CD14-positive monocyte (primary cell): ENCODE measurements around the gene CDKN2A. TPM values are rescaled to one million over a fixed set of nuclear protein-coding genes. Genes with fewer than 3 reads are reported as not detected.

ENCODE experiments used
- DNase-seq, 3 donors: peaks; one replicate each; pipeline ENCODE4 v3.0.0-alpha.2; 2011 to 2022
- H2AFZ ChIP-seq: 2 replicates; pipeline ENCODE4 v1.6.0; 2012; ENCODE audit warnings: mild to moderate bottlenecking, low read depth, low read length, inconsistent platforms; ENCODE audit not compliant: insufficient read depth, poor library complexity, severe bottlenecking
- H3K27ac ChIP-seq, 2 donors: 1 replicate in 1 of 2; 2 replicates in 1 of 2; pipeline ENCODE4 v1.5.1; 2012 to 2013; ENCODE audit warnings: low read length in 2 of 2, control low read depth in 1 of 2, inconsistent platforms in 1 of 2, low read depth in 1 of 2, mild to moderate bottlenecking in 1 of 2
- H3K27me3 ChIP-seq, 2 donors: one replicate each; pipeline versions ENCODE4 v1.6.0 to v1.6.1; 2011 to 2013; ENCODE audit warnings: low read length in 2 of 2; ENCODE audit not compliant: control insufficient read depth in 2 of 2, insufficient read depth in 2 of 2
- H3K36me3 ChIP-seq, 2 donors: replicated peaks in 1 of 2; 1 replicate in 1 of 2; 2 replicates in 1 of 2; pipeline versions ENCODE4 v1.5.1 to v1.6.1; 2012 to 2013; ENCODE audit warnings: low read length in 2 of 2, control low read depth in 1 of 2, inconsistent platforms in 1 of 2, mild to moderate bottlenecking in 1 of 2; ENCODE audit not compliant: insufficient read depth in 2 of 2, control insufficient read depth in 1 of 2
- H3K4me1 ChIP-seq, 2 donors: 1 replicate in 1 of 2; 2 replicates in 1 of 2; pipeline versions ENCODE4 v1.5.1 to v1.6.1; 2012 to 2013; ENCODE audit warnings: low read length in 2 of 2, control low read depth in 1 of 2, inconsistent platforms in 1 of 2, mild to moderate bottlenecking in 1 of 2, moderate library complexity in 1 of 2; ENCODE audit not compliant: insufficient read depth in 2 of 2, control insufficient read depth in 1 of 2
- H3K4me2 ChIP-seq: replicated peaks from 2 replicates; pipeline ENCODE3; 2012; ENCODE audit warnings: low read length, moderate library complexity, mild to moderate bottlenecking; ENCODE audit not compliant: poor library complexity, severe bottlenecking; ENCODE audit errors: extremely low read depth
- H3K4me3 ChIP-seq, 3 experiments: fragments of 200-600 bp in 1 of 3; sonication (generic) in 1 of 3; replicated peaks in 1 of 3; 1 replicate in 2 of 3; 2 replicates in 1 of 3; pipeline ENCODE4 v1.5.1; 2011 to 2013; ENCODE audit warnings: low read length in 3 of 3, mild to moderate bottlenecking in 3 of 3, control low read depth in 2 of 3, low read depth in 2 of 3, inconsistent platforms in 1 of 3, moderate library complexity in 1 of 3
- H3K79me2 ChIP-seq: 2 replicates; pipeline ENCODE4 v1.6.0; 2012; ENCODE audit warnings: mild to moderate bottlenecking, control low read depth, inconsistent platforms, low read length, moderate library complexity; ENCODE audit not compliant: insufficient read depth
- H3K9ac ChIP-seq: 2 replicates; pipeline ENCODE4 v1.6.0; 2017; ENCODE audit warnings: low read length, mild to moderate bottlenecking; ENCODE audit not compliant: insufficient read depth, poor library complexity, severe bottlenecking
- H3K9me3 ChIP-seq, 2 donors: replicated peaks in 1 of 2; 1 replicate in 1 of 2; 2 replicates in 1 of 2; pipeline versions ENCODE4 v1.5.1 to v1.6.1; 2012 to 2013; ENCODE audit warnings: low read length in 2 of 2, control low read depth in 1 of 2; ENCODE audit not compliant: control insufficient read depth in 1 of 2, insufficient read depth in 1 of 2
- H4K20me1 ChIP-seq: 2 replicates; pipeline ENCODE4 v1.6.0; 2012; ENCODE audit warnings: mild to moderate bottlenecking, low read length, control low read depth, moderate library complexity; ENCODE audit not compliant: insufficient read depth
- H3K27ac Mint-ChIP-seq, 7 donors: one replicate each; pipeline ENCODE4 v1.8.0; 2020; ENCODE audit warnings: mild to moderate bottlenecking in 7 of 7, mixed read lengths in 7 of 7, moderate library complexity in 6 of 7, inconsistent platforms in 2 of 7
- H3K27me3 Mint-ChIP-seq, 3 donors: one replicate each; pipeline ENCODE4 v1.8.0; 2021 to 2022; ENCODE audit warnings: low read depth in 3 of 3, mild to moderate bottlenecking in 3 of 3, mixed read lengths in 3 of 3, moderate library complexity in 3 of 3, inconsistent platforms in 1 of 3
- H3K36me3 Mint-ChIP-seq, 2 donors: one replicate each; pipeline ENCODE4 v1.8.0; 2020; ENCODE audit warnings: mixed read lengths in 2 of 2, inconsistent platforms in 1 of 2, mild to moderate bottlenecking in 1 of 2
- H3K4me1 Mint-ChIP-seq: one replicate; pipeline ENCODE4 v1.8.0; 2020; ENCODE audit warnings: mild to moderate bottlenecking, mixed read lengths
- H3K4me3 Mint-ChIP-seq, 2 donors: one replicate each; pipeline ENCODE4 v1.8.0; 2020; ENCODE audit warnings: mild to moderate bottlenecking in 2 of 2, mixed read lengths in 2 of 2, moderate library complexity in 1 of 2
- H3K9me3 Mint-ChIP-seq, 7 donors: one replicate each; pipeline ENCODE4 v1.8.0; 2020 to 2022; ENCODE audit warnings: mixed read lengths in 7 of 7, mild to moderate bottlenecking in 6 of 7, moderate library complexity in 6 of 7, inconsistent platforms in 2 of 7
- CTCF ChIP-seq: fragments of 200-600 bp; IDR thresholded peaks from one replicate; pipeline ENCODE4 v1.8.0; 2022; ENCODE audit warnings: antibody characterized with exemption, mild to moderate bottlenecking
- WGBS: methylation state at CpG from one replicate; pipeline ENCODE4 v1.1.5; 2013; ENCODE audit warnings: missing lambda C conversion rate; ENCODE audit not compliant: insufficient coverage; 5-methylcytosine and 5-hydroxymethylcytosine counted together
- intact Hi-C, 2 donors: fragments of 100-400 bp; cut with micrococcal nuclease; formaldehyde crosslinking; loops; one replicate each; pipeline versions ENCODE4 v1.15.0 to v1.15.1; 2023
- polyA plus RNA-seq, 3 donors: library from polyadenylated mRNA; depleted of rRNA in 1 of 3; unstranded in 2 of 3; stranded (reverse) in 1 of 3; fragments of 300-500 nt in 2 of 3; fragments of >200 nt in 1 of 3; fragmentation: Illumina TruSeq in 2 of 3; gene quantifications; 1 replicate in 2 of 3; 2 replicates in 1 of 3; pipeline ENCODE4 v1.2.3, GENCODE V29; 2012 to 2021

The CDKN2A gene
- polyA plus RNA-seq, 3 donors = 0.86 to 1.6 (median 1.1) TPM

GRCh38 chr9:21983561-21983935 is 10.6 kb downstream of the CDKN2A start:
- DNase-seq = peak in 2 of 3 donors; percentile 59 to 72
- H3K4me3 ChIP-seq = peak overlapping the region in 1 of 3 experiments; percentile 35
- Mint-ChIP-seq H3K27me3 (peaks cover 33 to 46% (median 42%) of the 10 kb centered on the region in 3 donors), H3K4me3 (no peak overlapping the region), H3K27ac (peak overlapping the region; percentile 6 to 92 (median 80)), H3K36me3 (peaks cover 2 to 5% of the 10 kb centered on the region in 2 donors), H3K9me3 (peaks cover 2 to 12% (median 6%) of the 10 kb centered on the region in 7 donors), H3K4me1 (peaks cover 38% of the 10 kb centered on the region)
- H3K27ac ChIP-seq = peak overlapping the region in 1 of 2 donors; percentile 68
- no peak overlapping the region for H2AFZ ChIP-seq
- WGBS = no CpG with 5 or more reads among the region's 1 CpG
- peaks cover 17 to 42% of the 10 kb centered on the region in 2 donors for H3K4me1 ChIP-seq
- peak overlapping the region; percentile 49 for H3K4me2 ChIP-seq
- H4K20me1 ChIP-seq = no peaks in the 10 kb centered on the region
- H3K9ac ChIP-seq = no peak overlapping the region
- TF ChIP-seq CTCF = no peak
- no peaks in the 10 kb centered on the region for H3K9me3 ChIP-seq
- intact Hi-C loops = no loop called here
- no peaks in the 10 kb centered on the region for H3K36me3 ChIP-seq
- no peaks in the 10 kb centered on the region for H3K79me2 ChIP-seq
- H3K27me3 ChIP-seq = peaks cover 48 to 70% of the 10 kb centered on the region in 2 donors

- intact Hi-C loops = no loop called here
- peak overlapping the region in 1 of 2 donors; percentile 68 for H3K27ac ChIP-seq
- DNase-seq = no peak
- peaks cover 38% of the 10 kb centered on the region for H3K4me1 Mint-ChIP-seq
- WGBS = no CpG with 5 or more reads among the region's 1 CpG
- peaks cover 2 to 12% (median 6%) of the 10 kb centered on the region in 7 donors for H3K9me3 Mint-ChIP-seq
- peak overlapping the region in 1 of 3 experiments; percentile 35 for H3K4me3 ChIP-seq
- peaks cover 17 to 42% of the 10 kb centered on the region in 2 donors for H3K4me1 ChIP-seq
- peaks cover 2 to 3% of the 10 kb centered on the region in 2 donors for H3K36me3 Mint-ChIP-seq
- H3K9me3 ChIP-seq = no peaks in the 10 kb centered on the region
- peaks cover 29 to 42% (median 41%) of the 10 kb centered on the region in 3 donors for H3K27me3 Mint-ChIP-seq
- peaks cover 49 to 70% of the 10 kb centered on the region in 2 donors for H3K27me3 ChIP-seq
- H3K36me3 ChIP-seq = no peaks in the 10 kb centered on the region
- H4K20me1 ChIP-seq = no peaks in the 10 kb centered on the region
- H3K79me2 ChIP-seq = no peaks in the 10 kb centered on the region
- no peak overlapping the region for H2AFZ ChIP-seq
- peak overlapping the region in 1 of 2 donors; percentile 64 for H3K4me3 Mint-ChIP-seq
- no peak overlapping the region for H3K9ac ChIP-seq
- H3K27ac Mint-ChIP-seq = peak overlapping the region; percentile 6 to 92 (median 80)
- TF ChIP-seq CTCF = no peak
- peak overlapping the region; percentile 49 for H3K4me2 ChIP-seq
Observed at GRCh38 chr9:21982861-21983560, 11.2 kb downstream of the CDKN2A start.
